LNCaP clone FGC (cell line): Measurements from ENCODE around the gene GMEB2.

Experiments used
- DNase-seq: peaks from one replicate; pipeline ENCODE4 v3.0.0-alpha.2; 2011; ENCODE audit warnings: low read depth
- H3K4me3 ChIP-seq: 2 replicates; pipeline ENCODE4 v1.5.1; 2011; ENCODE audit warnings: mild to moderate bottlenecking, low read depth, low read length, control low read depth
- CTCF ChIP-seq: IDR thresholded peaks from 2 replicates; pipeline ENCODE4 v1.5.1; 2012; ENCODE audit warnings: mild to moderate bottlenecking; ENCODE audit not compliant: control insufficient read depth, insufficient read depth; ENCODE audit errors: extremely low read depth

Gene GMEB2

GRCh38 chr20:63648895-63649589, 22.1 kb upstream of the GMEB2 start:
- DNase-seq: no peak
- no peak for TF ChIP-seq CTCF
- H3K4me3 ChIP-seq: no peak overlapping the region

GRCh38 chr20:63648190-63648589, 21.3 kb upstream of the GMEB2 start:
- no peak overlapping the region for H3K4me3 ChIP-seq
- DNase-seq: no peak
- TF ChIP-seq CTCF: no peak

GRCh38 chr20:63645218-63645617, 18.3 kb upstream of the GMEB2 start:
- no peak for DNase-seq
- no peak overlapping the region for H3K4me3 ChIP-seq
- no peak for TF ChIP-seq CTCF

- no peak for DNase-seq
- TF ChIP-seq CTCF: no peak
These were observed 17.0 kb upstream of the GMEB2 start for GRCh38 chr20:63643946-63644345.

GRCh38 chr20:63643499-63643898, 16.6 kb upstream of the GMEB2 start:
- no peak for TF ChIP-seq CTCF
- no peak for DNase-seq
- no peak overlapping the region for H3K4me3 ChIP-seq

More at GRCh38 chr20:63643946-63644345, 17.0 kb upstream of the GMEB2 start:
- no peak overlapping the region for H3K4me3 ChIP-seq

- TF ChIP-seq CTCF: no peak
- peak overlapping the region; percentile 56 for H3K4me3 ChIP-seq
- DNase-seq: no peak
These were observed 15.8 kb upstream of the GMEB2 start for GRCh38 chr20:63642527-63643247.
